ENCODE measurements around the gene TCERG1L.

The TCERG1L gene

DNA sequence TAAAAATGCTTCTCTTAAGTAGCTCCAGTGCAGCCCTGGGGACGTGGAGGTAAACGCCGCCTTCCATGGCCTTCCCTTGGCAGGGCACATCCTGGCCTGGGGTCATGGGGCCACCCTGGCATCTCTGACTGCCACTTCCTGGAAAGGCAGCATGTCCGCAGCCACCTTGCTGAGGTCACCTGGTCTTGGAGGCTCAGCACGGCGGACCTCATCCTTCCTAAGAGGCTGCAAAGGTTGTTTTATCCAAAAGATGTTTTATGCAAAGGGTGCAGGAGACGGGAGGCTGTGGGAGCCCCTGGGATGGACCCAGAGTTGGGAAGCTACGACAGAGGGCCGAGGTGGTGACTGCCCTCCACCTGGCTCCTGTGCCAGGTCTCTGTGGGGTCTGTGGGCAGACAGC, 106.0 kb downstream of the TCERG1L start:
- TF ChIP-seq, protein P1, sequence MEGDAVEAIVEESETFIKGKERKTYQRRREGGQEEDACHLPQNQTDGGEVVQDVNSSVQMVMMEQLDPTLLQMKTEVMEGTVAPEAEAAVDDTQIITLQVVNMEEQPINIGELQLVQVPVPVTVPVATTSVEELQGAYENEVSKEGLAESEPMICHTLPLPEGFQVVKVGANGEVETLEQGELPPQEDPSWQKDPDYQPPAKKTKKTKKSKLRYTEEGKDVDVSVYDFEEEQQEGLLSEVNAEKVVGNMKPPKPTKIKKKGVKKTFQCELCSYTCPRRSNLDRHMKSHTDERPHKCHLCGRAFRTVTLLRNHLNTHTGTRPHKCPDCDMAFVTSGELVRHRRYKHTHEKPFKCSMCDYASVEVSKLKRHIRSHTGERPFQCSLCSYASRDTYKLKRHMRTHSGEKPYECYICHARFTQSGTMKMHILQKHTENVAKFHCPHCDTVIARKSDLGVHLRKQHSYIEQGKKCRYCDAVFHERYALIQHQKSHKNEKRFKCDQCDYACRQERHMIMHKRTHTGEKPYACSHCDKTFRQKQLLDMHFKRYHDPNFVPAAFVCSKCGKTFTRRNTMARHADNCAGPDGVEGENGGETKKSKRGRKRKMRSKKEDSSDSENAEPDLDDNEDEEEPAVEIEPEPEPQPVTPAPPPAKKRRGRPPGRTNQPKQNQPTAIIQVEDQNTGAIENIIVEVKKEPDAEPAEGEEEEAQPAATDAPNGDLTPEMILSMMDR (IDR thresholded peaks at IDR 0.05; ENCODE audit: low read depth, low read length), result no peak
- Histone ChIP-seq H3K27me3 (ENCODE audit: insufficient read depth, low read depth, severe bottlenecking) (no peaks in the 10 kb centered on the region), H3K4me3 (ENCODE audit: low read depth, low read length) (no peak overlapping the region), H3K9me3 (ENCODE audit: severe bottlenecking) (no peaks in the 10 kb centered on the region), H3K27ac (no peak overlapping the region), H3K36me3 (no peaks in the 10 kb centered on the region)
- DNase-seq, result no peak

DNA sequence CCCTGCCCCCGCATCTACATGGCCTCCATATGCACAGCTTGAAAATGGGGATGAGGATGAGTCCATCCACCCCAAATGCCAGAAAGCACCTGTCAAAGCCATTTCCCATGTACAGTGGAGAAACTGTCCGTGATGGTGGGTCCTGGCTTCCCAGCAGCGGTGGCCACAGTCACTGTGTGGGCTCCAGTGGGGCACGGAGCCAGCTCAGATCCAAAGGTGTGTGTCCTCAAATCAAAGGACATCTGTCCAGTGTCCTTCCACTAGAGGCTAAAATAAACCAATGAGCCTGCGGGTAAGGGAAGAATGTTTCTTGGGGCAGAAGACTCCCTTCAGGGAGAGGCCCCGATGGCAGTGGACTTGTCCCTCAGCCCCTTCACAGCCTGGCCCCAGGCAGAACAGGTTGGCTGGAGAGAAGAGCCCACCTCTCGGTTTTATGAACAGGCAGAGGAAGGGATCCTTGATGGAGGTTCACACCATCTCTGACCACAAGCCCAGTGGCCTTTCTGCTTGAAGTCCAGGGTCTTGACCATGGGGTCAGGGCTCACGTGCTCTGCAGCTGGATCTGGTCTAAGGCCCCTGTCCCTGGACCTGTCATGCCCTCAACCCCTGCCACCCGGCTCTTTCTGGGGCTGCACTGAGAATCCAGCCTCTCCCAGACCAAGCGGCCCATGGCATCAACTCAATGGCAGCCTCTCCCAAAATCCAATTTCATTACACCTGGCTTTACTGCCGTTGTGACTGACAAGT, 106.9 kb downstream of the TCERG1L start:
- TF ChIP-seq, protein P1 (IDR thresholded peaks at IDR 0.05; ENCODE audit: low read depth, low read length), result no peak

DNA sequence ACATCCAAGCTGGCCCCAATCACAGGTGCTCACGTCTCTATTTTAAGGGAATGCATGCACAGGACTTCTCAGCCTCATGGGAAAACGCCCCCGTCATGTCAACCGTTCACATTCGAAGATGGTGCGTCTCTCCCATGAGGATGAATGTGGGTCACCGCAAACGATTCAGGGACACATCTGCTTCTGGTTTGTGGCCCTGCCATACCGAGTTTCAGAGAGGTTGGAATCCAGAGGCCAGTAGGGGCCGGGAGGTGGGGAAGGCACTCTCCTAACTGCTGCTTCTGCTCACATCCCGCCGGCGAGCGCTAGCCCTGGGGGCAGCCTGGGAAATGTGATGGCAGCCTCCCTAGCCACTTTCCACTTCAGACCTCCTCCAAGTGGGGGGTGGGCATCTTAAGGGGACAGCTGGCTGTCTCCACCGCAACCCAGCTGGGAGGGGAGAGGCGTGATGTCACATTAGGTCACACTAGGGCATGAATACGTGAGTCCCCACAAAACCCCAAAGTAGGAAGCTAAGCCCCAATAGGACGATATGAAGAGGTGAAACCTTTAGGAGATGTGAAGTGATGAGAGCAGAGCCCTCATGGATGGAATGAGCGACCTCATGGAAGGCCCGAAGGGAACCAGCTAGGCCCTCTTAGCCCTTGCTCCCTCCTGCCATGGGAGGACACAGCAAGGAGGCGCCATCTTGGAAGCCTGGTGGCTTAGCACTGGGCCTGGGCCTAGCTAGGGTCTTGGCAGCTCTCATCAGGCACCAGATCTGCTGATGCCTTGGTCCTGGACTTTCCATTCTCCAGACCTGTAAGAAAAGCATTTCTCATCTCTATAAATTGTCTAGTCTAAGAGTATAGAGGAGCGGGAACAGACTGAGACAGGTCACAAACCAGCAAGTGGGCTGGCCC, 107.8 kb downstream of the TCERG1L start:
- Histone ChIP-seq H3K4me3 (ENCODE audit: low read depth, low read length) (no peak overlapping the region), H3K9me3 (ENCODE audit: severe bottlenecking) (no peaks in the 10 kb centered on the region), H3K36me3 (no peaks in the 10 kb centered on the region), H3K27ac (no peak overlapping the region), H3K27me3 (ENCODE audit: insufficient read depth, low read depth, severe bottlenecking) (no peaks in the 10 kb centered on the region)
- no peak for DNase-seq
- TF ChIP-seq, protein P1 (IDR thresholded peaks at IDR 0.05; ENCODE audit: low read depth, low read length), result no peak

More for the DNA sequence above, 106.9 kb downstream of the TCERG1L start:
- Histone ChIP-seq H3K4me3 (ENCODE audit: low read depth, low read length) (no peak overlapping the region), H3K36me3 (no peaks in the 10 kb centered on the region), H3K27me3 (ENCODE audit: insufficient read depth, low read depth, severe bottlenecking) (no peaks in the 10 kb centered on the region), H3K9me3 (ENCODE audit: severe bottlenecking) (no peaks in the 10 kb centered on the region), H3K27ac (no peak overlapping the region)
- no peak for DNase-seq

DNA sequence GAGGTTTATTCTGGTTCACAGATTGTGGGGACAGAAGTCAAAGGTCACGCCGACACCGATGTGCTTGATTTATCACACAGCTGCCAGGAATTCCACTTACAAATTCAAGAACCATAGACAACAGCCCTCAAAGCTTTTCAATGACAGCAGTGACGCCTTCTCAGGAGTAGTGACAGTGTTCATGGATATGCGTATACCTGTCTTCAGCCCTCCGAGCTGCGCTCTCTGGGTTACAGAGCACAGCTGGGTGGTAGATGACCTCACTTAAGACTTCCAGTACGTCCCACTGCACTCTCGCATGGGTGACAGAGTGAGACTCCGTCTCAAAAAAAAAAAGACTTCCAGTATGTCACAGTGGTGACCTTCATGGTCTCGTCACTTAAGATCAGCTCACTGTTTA, 108.5 kb downstream of the TCERG1L start:
- no peak overlapping the region for H3K27ac ChIP-seq
- DNase-seq, result no peak
- H3K4me3 ChIP-seq (ENCODE audit: low read depth, low read length), result no peak overlapping the region
- TF ChIP-seq, protein P1 (IDR thresholded peaks at IDR 0.05; ENCODE audit: low read depth, low read length), result no peak
- no peaks in the 10 kb centered on the region for H3K36me3 ChIP-seq
- H3K27me3 ChIP-seq (ENCODE audit: insufficient read depth, low read depth, severe bottlenecking), result no peaks in the 10 kb centered on the region
- H3K9me3 ChIP-seq (ENCODE audit: severe bottlenecking), result no peaks in the 10 kb centered on the region

DNA sequence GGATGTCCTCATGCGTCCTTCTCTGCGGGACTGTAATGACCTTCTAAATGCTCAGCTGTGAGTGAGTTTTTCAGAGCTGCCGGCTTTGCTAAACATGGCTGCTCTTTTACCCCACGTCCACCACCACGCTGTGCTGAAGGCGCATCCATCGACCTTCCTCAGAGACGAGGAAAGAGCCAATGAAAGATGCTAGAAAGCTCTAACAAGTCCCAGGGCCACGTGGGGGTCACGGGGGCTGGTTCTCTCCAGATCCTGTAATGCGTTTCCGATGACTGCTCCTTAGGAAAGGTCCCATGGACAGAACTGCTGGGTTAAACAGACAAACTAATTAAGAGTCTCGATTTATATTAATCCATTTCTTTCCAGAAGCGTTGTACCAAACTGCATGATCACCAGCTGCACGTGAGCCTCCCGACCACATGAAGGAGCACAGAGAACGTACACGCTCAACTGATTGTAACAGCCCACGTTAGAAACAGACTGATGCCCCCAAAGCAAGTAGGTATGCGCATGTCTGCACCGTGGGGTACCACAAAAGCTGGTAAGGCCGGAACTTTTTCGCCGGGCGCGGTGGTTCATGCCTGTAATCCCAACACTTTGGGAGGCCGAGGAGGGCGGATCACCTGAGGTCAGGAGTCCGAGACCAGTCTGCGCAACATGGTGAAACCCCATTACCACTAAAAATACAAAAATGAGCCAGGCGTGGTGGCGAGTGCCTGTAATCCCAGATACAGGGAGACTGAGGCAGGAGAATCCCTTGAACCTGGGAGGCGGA, 109.6 kb downstream of the TCERG1L start:
- no peak overlapping the region for H3K27ac ChIP-seq
- no peaks in the 10 kb centered on the region for H3K9me3 ChIP-seq (ENCODE audit: severe bottlenecking)
- DNase-seq, result no peak
- TF ChIP-seq, protein P1 (IDR thresholded peaks at IDR 0.05; ENCODE audit: low read depth, low read length), result no peak
- no peaks in the 10 kb centered on the region for H3K36me3 ChIP-seq
- H3K27me3 ChIP-seq (ENCODE audit: insufficient read depth, low read depth, severe bottlenecking), result no peaks in the 10 kb centered on the region
- no peak overlapping the region for H3K4me3 ChIP-seq (ENCODE audit: low read depth, low read length)

All from WERI-Rb-1 (cell line).